SK-N-SH (cell line): ENCODE measurements around the gene CYP2C19. TPM values are rescaled to one million over a fixed set of nuclear protein-coding genes. Genes with fewer than 3 reads are reported as not detected.

Experiments used
- CTCF ChIA-PET: fragments of 300-600, 350-600 bp; formaldehyde crosslinking; extraction: SDS; loops from one replicate; lab custom pipeline; 2021; lab: Yijun Ruan, JAX
- POLR2A ChIA-PET: fragments of 350-600 bp; sonication (Branson Sonifier 250); formaldehyde crosslinking; extraction: SDS; loops from one replicate; lab custom pipeline; 2020; ENCODE audit warnings: antibody characterized with exemption, inconsistent platforms; lab: Yijun Ruan, JAX
- DNase-seq: peaks from one replicate; pipeline ENCODE4 v3.0.0; 2012
- H2AFZ ChIP-seq: fragments of 200-600 bp; sonication (generic); 2 replicates; pipeline ENCODE4 v1.8.1; 2016; ENCODE audit warnings: antibody characterized with exemption, mild to moderate bottlenecking, low read depth
- H3F3A ChIP-seq: fragments of 200-600 bp; sonication (generic); replicated peaks from 2 replicates; pipeline ENCODE3; 2016; ENCODE audit warnings: antibody characterized with exemption, mild to moderate bottlenecking; ENCODE audit not compliant: insufficient read depth
- H3K27ac ChIP-seq, 2 experiments: fragments of 200-500 bp in 1 of 2; fragments of 200-600 bp in 1 of 2; sonication (Bioruptor generic) in 1 of 2; sonication (generic), shearing (Covaris generic) in 1 of 2; 2 replicates each; pipeline versions ENCODE4 v1.5.1 to v1.6.1; 2014 to 2016; ENCODE audit warnings: low read depth in 2 of 2, inconsistent platforms in 1 of 2, low read length in 1 of 2, mild to moderate bottlenecking in 1 of 2, mixed read lengths in 1 of 2
- H3K27me3 ChIP-seq: fragments of 200-600 bp; sonication (generic), shearing (Covaris generic); 2 replicates; pipeline ENCODE4 v1.6.1; 2016; ENCODE audit warnings: mixed run types; ENCODE audit not compliant: insufficient read depth
- H3K36me3 ChIP-seq, 2 experiments: fragments of 200-500 bp in 1 of 2; fragments of 200-600 bp in 1 of 2; sonication (Bioruptor generic) in 1 of 2; sonication (generic) in 1 of 2; replicated peaks in 1 of 2; 2 replicates each; pipeline versions ENCODE3 to v1.5.1; 2014 to 2016; ENCODE audit warnings: low read length in 1 of 2, mild to moderate bottlenecking in 1 of 2; ENCODE audit not compliant: insufficient read depth in 2 of 2, control insufficient read depth in 1 of 2
- H3K4me1 ChIP-seq, 2 experiments: fragments of 200-500 bp in 1 of 2; fragments of 200-600 bp in 1 of 2; sonication (Bioruptor generic) in 1 of 2; sonication (generic), shearing (Covaris generic) in 1 of 2; 2 replicates each; pipeline versions ENCODE4 v1.5.1 to v1.6.1; 2014 to 2016; ENCODE audit warnings: low read depth in 1 of 2, low read length in 1 of 2, mixed run types in 1 of 2; ENCODE audit not compliant: insufficient read depth in 2 of 2, control insufficient read depth in 1 of 2
- H3K4me2 ChIP-seq: fragments of 200-600 bp; sonication (generic), shearing (Covaris generic); 2 replicates; pipeline ENCODE4 v1.6.1; 2017; ENCODE audit warnings: mixed run types
- H3K4me3 ChIP-seq, 2 experiments: fragments of 200-500 bp in 1 of 2; fragments of 200-600 bp in 1 of 2; sonication (Bioruptor generic) in 1 of 2; sonication (generic), shearing (Covaris generic) in 1 of 2; 2 replicates each; pipeline versions ENCODE4 v1.5.1 to v1.8.1; 2014 to 2016; ENCODE audit warnings: low read depth in 2 of 2, inconsistent platforms in 1 of 2, low read length in 1 of 2, mild to moderate bottlenecking in 1 of 2, mixed read lengths in 1 of 2, moderate library complexity in 1 of 2
- H3K79me2 ChIP-seq: fragments of 200-600 bp; sonication (generic); 2 replicates; pipeline ENCODE4 v1.8.1; 2017; ENCODE audit warnings: mild to moderate bottlenecking; ENCODE audit not compliant: insufficient read depth
- H3K9ac ChIP-seq: fragments of 200-600 bp; sonication (generic); 2 replicates; pipeline ENCODE4 v1.6.1; 2017; ENCODE audit warnings: mixed run types
- H3K9me2 ChIP-seq: fragments of 200-600 bp; sonication (generic); 2 replicates; pipeline ENCODE4 v1.6.1; 2017; ENCODE audit warnings: mixed run types
- H3K9me3 ChIP-seq: fragments of 200-600 bp; sonication (generic); 2 replicates; pipeline ENCODE4 v1.6.1; 2017; ENCODE audit warnings: mixed run types, mild to moderate bottlenecking, moderate library complexity
- H4K20me1 ChIP-seq: fragments of 200-600 bp; sonication (generic); 2 replicates; pipeline ENCODE4 v1.6.1; 2017; ENCODE audit warnings: mild to moderate bottlenecking, mixed run types; ENCODE audit not compliant: insufficient read depth
- CHD2 ChIP-seq: fragments of 150-350 bp; IDR thresholded peaks from 2 replicates; pipeline ENCODE4 v1.6.1; 2018; ENCODE audit warnings: low read length; ENCODE audit not compliant: partially characterized antibody
- FOSL2 ChIP-seq: IDR thresholded peaks from 2 replicates; pipeline ENCODE4 v1.4.0; 2012; ENCODE audit warnings: low read depth, mild to moderate bottlenecking, moderate library complexity, borderline replicate concordance
- FOXJ3 ChIP-seq: sonication (generic); formaldehyde crosslinking; IDR thresholded peaks from 2 replicates; pipeline ENCODE4 v1.5.1; 2020; ENCODE audit warnings: mild to moderate bottlenecking, missing genetic modification reagents
- FOXM1 ChIP-seq: IDR thresholded peaks from 2 replicates; pipeline ENCODE4 v1.4.0; 2012; ENCODE audit warnings: low read depth, mild to moderate bottlenecking
- GABPA ChIP-seq: IDR thresholded peaks from 2 replicates; pipeline ENCODE4 v1.4.0; 2012; ENCODE audit warnings: low read depth, mild to moderate bottlenecking
- NFIC ChIP-seq: IDR thresholded peaks from 2 replicates; pipeline ENCODE4 v1.4.0; 2012; ENCODE audit warnings: borderline replicate concordance
- POLR2AphosphoS5 ChIP-seq: IDR thresholded peaks from 2 replicates; pipeline ENCODE4 v1.6.1; 2012; ENCODE audit warnings: low read depth, low read length
- RAD21 ChIP-seq: IDR thresholded peaks from 2 replicates; pipeline ENCODE4 v1.6.1; 2012; ENCODE audit warnings: mild to moderate bottlenecking, low read length
- RCOR1 ChIP-seq: fragments of 150-350 bp; IDR thresholded peaks from 2 replicates; pipeline ENCODE4 v1.6.1; 2017; ENCODE audit warnings: antibody characterized with exemption, low read length
- SIN3A ChIP-seq: IDR thresholded peaks from 2 replicates; pipeline ENCODE4 v1.6.1; 2012; ENCODE audit warnings: low read depth, mild to moderate bottlenecking, low read length, moderate library complexity, borderline replicate concordance
- SMC3 ChIP-seq: IDR thresholded peaks from 2 replicates; pipeline ENCODE4 v1.6.1; 2012; ENCODE audit warnings: low read depth, low read length, improper control_type of control experiment
- TCF12 ChIP-seq: IDR thresholded peaks from 2 replicates; pipeline ENCODE4 v1.4.0; 2012
- polyA plus RNA-seq, 3 experiments: library from polyadenylated mRNA; depleted of rRNA; stranded (reverse); fragments of >200 nt; gene quantifications; 2 replicates each; pipeline ENCODE4 v1.2.3, GENCODE V29; 2012
- TF ChIP-seq, protein P1 (sequence below): fragments of 150-350 bp; IDR thresholded peaks from 2 replicates; pipeline ENCODE4 v1.6.1; 2016; ENCODE audit warnings: mild to moderate bottlenecking, low read depth, low read length
- TF ChIP-seq, protein P2 (sequence below): IDR thresholded peaks from 2 replicates; pipeline ENCODE4; 2012
- TF ChIP-seq, protein P3 (sequence below): IDR thresholded peaks from 2 replicates; pipeline ENCODE4 v1.4.0; 2012; ENCODE audit warnings: low read depth, borderline replicate concordance
- TF ChIP-seq, protein P4 (sequence below): IDR thresholded peaks from 2 replicates; pipeline ENCODE4 v1.6.1; 2012; ENCODE audit warnings: mild to moderate bottlenecking, low read depth, low read length, moderate library complexity
- TF ChIP-seq, protein P5 (sequence below): fragments of 200-600 bp; sonication (generic); IDR thresholded peaks from 2 replicates; pipeline ENCODE4 v1.6.1; 2017; ENCODE audit warnings: antibody characterized with exemption, mild to moderate bottlenecking, moderate library complexity
- TF ChIP-seq, protein P6 (sequence below): IDR thresholded peaks from 2 replicates; pipeline ENCODE4 v1.4.0; 2012; ENCODE audit warnings: low read depth, borderline replicate concordance

CYP2C19 gene
- polyA plus RNA-seq, 1 of the 3 experiments (the other 2 are of a cell fraction), result not detected

DNA sequence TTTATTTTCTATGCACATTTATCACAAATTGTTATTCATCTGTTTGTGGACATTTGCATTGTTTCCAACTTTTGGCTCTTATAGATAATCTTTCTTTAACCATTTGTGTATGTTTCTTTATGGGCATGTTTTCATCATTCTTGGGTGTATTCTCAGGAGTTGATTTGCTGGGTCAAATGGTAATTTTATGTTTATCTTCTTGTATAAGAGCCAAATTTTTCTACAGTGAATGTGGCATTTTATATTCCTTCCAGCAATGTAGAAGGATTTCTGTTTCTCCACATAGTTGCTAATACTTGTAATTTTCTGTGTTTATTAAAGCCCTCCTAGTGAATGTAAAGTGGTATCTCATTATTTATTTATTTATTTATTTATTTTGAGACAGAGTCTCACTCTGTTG lies 21.8 kb downstream of the CYP2C19 start:
- Histone ChIP-seq H3K4me1 (no peaks in the 10 kb centered on the region), H3K27me3 (no peaks in the 10 kb centered on the region), H3F3A (no peaks in the 10 kb centered on the region), H3K4me3 (no peak overlapping the region), H3K79me2 (no peaks in the 10 kb centered on the region), H4K20me1 (no peaks in the 10 kb centered on the region), H3K27ac (no peak overlapping the region), H3K4me2 (no peak overlapping the region), H3K9me3 (no peaks in the 10 kb centered on the region), H2AFZ (no peak overlapping the region), H3K36me3 (no peaks in the 10 kb centered on the region), H3K9me2 (no peaks in the 10 kb centered on the region), H3K9ac (no peak overlapping the region)
- TF ChIP-seq FOXM1, result no peak
- TF ChIP-seq FOSL2, result no peak
- TF ChIP-seq, protein P1, sequence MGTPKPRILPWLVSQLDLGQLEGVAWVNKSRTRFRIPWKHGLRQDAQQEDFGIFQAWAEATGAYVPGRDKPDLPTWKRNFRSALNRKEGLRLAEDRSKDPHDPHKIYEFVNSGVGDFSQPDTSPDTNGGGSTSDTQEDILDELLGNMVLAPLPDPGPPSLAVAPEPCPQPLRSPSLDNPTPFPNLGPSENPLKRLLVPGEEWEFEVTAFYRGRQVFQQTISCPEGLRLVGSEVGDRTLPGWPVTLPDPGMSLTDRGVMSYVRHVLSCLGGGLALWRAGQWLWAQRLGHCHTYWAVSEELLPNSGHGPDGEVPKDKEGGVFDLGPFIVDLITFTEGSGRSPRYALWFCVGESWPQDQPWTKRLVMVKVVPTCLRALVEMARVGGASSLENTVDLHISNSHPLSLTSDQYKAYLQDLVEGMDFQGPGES, result no peak
- TF ChIP-seq CHD2, result no peak
- TF ChIP-seq, protein P2, sequence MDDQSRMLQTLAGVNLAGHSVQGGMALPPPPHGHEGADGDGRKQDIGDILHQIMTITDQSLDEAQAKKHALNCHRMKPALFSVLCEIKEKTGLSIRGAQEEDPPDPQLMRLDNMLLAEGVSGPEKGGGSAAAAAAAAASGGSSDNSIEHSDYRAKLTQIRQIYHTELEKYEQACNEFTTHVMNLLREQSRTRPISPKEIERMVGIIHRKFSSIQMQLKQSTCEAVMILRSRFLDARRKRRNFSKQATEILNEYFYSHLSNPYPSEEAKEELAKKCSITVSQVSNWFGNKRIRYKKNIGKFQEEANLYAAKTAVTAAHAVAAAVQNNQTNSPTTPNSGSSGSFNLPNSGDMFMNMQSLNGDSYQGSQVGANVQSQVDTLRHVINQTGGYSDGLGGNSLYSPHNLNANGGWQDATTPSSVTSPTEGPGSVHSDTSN, result no peak
- no peak for TF ChIP-seq RCOR1
- TF ChIP-seq NFIC, result no peak
- TF ChIP-seq POLR2AphosphoS5, result no peak
- no peak for TF ChIP-seq RAD21
- TF ChIP-seq SMC3, result no peak
- TF ChIP-seq, protein P3, sequence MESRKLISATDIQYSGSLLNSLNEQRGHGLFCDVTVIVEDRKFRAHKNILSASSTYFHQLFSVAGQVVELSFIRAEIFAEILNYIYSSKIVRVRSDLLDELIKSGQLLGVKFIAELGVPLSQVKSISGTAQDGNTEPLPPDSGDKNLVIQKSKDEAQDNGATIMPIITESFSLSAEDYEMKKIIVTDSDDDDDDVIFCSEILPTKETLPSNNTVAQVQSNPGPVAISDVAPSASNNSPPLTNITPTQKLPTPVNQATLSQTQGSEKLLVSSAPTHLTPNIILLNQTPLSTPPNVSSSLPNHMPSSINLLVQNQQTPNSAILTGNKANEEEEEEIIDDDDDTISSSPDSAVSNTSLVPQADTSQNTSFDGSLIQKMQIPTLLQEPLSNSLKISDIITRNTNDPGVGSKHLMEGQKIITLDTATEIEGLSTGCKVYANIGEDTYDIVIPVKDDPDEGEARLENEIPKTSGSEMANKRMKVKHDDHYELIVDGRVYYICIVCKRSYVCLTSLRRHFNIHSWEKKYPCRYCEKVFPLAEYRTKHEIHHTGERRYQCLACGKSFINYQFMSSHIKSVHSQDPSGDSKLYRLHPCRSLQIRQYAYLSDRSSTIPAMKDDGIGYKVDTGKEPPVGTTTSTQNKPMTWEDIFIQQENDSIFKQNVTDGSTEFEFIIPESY, result no peak
- TF ChIP-seq, protein P4, sequence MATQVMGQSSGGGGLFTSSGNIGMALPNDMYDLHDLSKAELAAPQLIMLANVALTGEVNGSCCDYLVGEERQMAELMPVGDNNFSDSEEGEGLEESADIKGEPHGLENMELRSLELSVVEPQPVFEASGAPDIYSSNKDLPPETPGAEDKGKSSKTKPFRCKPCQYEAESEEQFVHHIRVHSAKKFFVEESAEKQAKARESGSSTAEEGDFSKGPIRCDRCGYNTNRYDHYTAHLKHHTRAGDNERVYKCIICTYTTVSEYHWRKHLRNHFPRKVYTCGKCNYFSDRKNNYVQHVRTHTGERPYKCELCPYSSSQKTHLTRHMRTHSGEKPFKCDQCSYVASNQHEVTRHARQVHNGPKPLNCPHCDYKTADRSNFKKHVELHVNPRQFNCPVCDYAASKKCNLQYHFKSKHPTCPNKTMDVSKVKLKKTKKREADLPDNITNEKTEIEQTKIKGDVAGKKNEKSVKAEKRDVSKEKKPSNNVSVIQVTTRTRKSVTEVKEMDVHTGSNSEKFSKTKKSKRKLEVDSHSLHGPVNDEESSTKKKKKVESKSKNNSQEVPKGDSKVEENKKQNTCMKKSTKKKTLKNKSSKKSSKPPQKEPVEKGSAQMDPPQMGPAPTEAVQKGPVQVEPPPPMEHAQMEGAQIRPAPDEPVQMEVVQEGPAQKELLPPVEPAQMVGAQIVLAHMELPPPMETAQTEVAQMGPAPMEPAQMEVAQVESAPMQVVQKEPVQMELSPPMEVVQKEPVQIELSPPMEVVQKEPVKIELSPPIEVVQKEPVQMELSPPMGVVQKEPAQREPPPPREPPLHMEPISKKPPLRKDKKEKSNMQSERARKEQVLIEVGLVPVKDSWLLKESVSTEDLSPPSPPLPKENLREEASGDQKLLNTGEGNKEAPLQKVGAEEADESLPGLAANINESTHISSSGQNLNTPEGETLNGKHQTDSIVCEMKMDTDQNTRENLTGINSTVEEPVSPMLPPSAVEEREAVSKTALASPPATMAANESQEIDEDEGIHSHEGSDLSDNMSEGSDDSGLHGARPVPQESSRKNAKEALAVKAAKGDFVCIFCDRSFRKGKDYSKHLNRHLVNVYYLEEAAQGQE, result no peak
- TF ChIP-seq, protein P5, sequence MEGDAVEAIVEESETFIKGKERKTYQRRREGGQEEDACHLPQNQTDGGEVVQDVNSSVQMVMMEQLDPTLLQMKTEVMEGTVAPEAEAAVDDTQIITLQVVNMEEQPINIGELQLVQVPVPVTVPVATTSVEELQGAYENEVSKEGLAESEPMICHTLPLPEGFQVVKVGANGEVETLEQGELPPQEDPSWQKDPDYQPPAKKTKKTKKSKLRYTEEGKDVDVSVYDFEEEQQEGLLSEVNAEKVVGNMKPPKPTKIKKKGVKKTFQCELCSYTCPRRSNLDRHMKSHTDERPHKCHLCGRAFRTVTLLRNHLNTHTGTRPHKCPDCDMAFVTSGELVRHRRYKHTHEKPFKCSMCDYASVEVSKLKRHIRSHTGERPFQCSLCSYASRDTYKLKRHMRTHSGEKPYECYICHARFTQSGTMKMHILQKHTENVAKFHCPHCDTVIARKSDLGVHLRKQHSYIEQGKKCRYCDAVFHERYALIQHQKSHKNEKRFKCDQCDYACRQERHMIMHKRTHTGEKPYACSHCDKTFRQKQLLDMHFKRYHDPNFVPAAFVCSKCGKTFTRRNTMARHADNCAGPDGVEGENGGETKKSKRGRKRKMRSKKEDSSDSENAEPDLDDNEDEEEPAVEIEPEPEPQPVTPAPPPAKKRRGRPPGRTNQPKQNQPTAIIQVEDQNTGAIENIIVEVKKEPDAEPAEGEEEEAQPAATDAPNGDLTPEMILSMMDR, result no peak
- TF ChIP-seq, protein P6, sequence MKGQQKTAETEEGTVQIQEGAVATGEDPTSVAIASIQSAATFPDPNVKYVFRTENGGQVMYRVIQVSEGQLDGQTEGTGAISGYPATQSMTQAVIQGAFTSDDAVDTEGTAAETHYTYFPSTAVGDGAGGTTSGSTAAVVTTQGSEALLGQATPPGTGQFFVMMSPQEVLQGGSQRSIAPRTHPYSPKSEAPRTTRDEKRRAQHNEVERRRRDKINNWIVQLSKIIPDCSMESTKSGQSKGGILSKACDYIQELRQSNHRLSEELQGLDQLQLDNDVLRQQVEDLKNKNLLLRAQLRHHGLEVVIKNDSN, result no peak
- no peak for TF ChIP-seq GABPA
- TF ChIP-seq TCF12, result no peak
- TF ChIP-seq SIN3A, result no peak
- no peak for TF ChIP-seq FOXJ3 (CRISPR knock-in tag)
- ChIA-PET POLR2A (no interaction called here), CTCF (no interaction called here)
- DNase-seq, result no peak
